ENCODE results near the gene FOXO1.

- TF ChIP-seq POLR2A (IDR thresholded peaks at IDR 0.05; ENCODE audit: low read length) (no peak), GATA1 (IDR thresholded peaks at IDR 0.05; ENCODE audit: low read depth, low read length) (no peak)
Observed at GRCh38 chr13:40592035-40592434, 74.4 kb downstream of the FOXO1 start.
